NCI-H2196 treated with DMSO at 0.1 percent for 48 hours (cell line): ENCODE results near the gene PBX3.

Experiments
- DNase-seq: peaks from one replicate; lab custom pipeline; 2025; ENCODE audit not compliant: unreplicated experiment; lab: John Stamatoyannopoulos, UW

PBX3 gene

GRCh38 chr9:126016579-126017290, 269.6 kb downstream of the PBX3 start:
- DNase-seq = no peak
